IPS DF 6.9 (cell line): ENCODE measurements around the gene ROBO1.

Experiments
- DNase-seq: peaks from one replicate; pipeline ENCODE4 v3.0.0-alpha.2; 2013; ENCODE audit warnings: low read depth, low spot score
- H3K27ac ChIP-seq: one replicate; pipeline ENCODE4 v1.5.1; 2013; ENCODE audit warnings: low read length, control low read depth
- H3K27me3 ChIP-seq: 2 replicates; pipeline ENCODE4 v1.6.1; 2013; ENCODE audit warnings: mild to moderate bottlenecking, low read length; ENCODE audit not compliant: control insufficient read depth, insufficient read depth
- H3K36me3 ChIP-seq: 2 replicates; pipeline ENCODE4 v1.6.1; 2013; ENCODE audit warnings: low read length; ENCODE audit not compliant: control insufficient read depth, insufficient read depth
- H3K4me1 ChIP-seq: 2 replicates; pipeline ENCODE4 v1.6.1; 2013; ENCODE audit warnings: low read length; ENCODE audit not compliant: control insufficient read depth, insufficient read depth
- H3K4me3 ChIP-seq: 2 replicates; pipeline ENCODE4 v1.5.1; 2013; ENCODE audit warnings: mild to moderate bottlenecking, low read length
- H3K9me3 ChIP-seq: 2 replicates; pipeline ENCODE4 v1.6.1; 2013; ENCODE audit warnings: low read length, inconsistent platforms; ENCODE audit not compliant: control insufficient read depth, insufficient read depth
- WGBS: extraction: QIAGEN DNeasy Blood & Tissue Kit; methylation state at CpG from one replicate; pipeline ENCODE4 v1.1.7; 2013; ENCODE audit warnings: mixed read lengths, missing lambda C conversion rate; ENCODE audit not compliant: insufficient read length, insufficient coverage; 5-methylcytosine and 5-hydroxymethylcytosine counted together

ROBO1 gene

GRCh38 chr3:78978037-78978436 is 789.8 kb downstream of the ROBO1 start:
- Histone ChIP-seq H3K27ac (no peak overlapping the region), H3K4me1 (0 out of 2 replicates have a peak, but pooled peaks cover 1% of the 10 kb centered on the region), H3K36me3 (no peaks in the 10 kb centered on the region), H3K4me3 (no peak overlapping the region), H3K9me3 (no peaks in the 10 kb centered on the region), H3K27me3 (no peaks in the 10 kb centered on the region)
- no peak for DNase-seq

GRCh38 chr3:78977073-78977472 is 790.7 kb downstream of the ROBO1 start:
- Histone ChIP-seq H3K9me3 (no peaks in the 10 kb centered on the region), H3K4me1 (0 out of 2 replicates have a peak, but pooled peaks cover 1% of the 10 kb centered on the region), H3K27ac (no peak overlapping the region), H3K36me3 (no peaks in the 10 kb centered on the region), H3K4me3 (no peak overlapping the region), H3K27me3 (no peaks in the 10 kb centered on the region)
- DNase-seq, result no peak

GRCh38 chr3:78976200-78976599 is 791.6 kb downstream of the ROBO1 start:
- no peak overlapping the region for H3K4me3 ChIP-seq
- WGBS, result no CpG with 5 or more reads among the region's 3 CpGs
- H3K4me1 ChIP-seq, result no peaks in the 10 kb centered on the region
- H3K27ac ChIP-seq, result no peak overlapping the region
- no peaks in the 10 kb centered on the region for H3K9me3 ChIP-seq
- DNase-seq, result no peak
- H3K27me3 ChIP-seq, result no peaks in the 10 kb centered on the region
- no peaks in the 10 kb centered on the region for H3K36me3 ChIP-seq

- no CpG with 5 or more reads among the region's 7 CpGs for WGBS
- Histone ChIP-seq H3K4me3 (no peak overlapping the region), H3K9me3 (no peaks in the 10 kb centered on the region), H3K27ac (no peak overlapping the region), H3K27me3 (no peaks in the 10 kb centered on the region), H3K36me3 (no peaks in the 10 kb centered on the region), H3K4me1 (no peaks in the 10 kb centered on the region)
- no peak for DNase-seq
Measured at GRCh38 chr3:78974181-78974790, 793.5 kb downstream of the ROBO1 start.

- DNase-seq, result no peak
- no peak overlapping the region for H3K4me3 ChIP-seq
- no peaks in the 10 kb centered on the region for H3K27me3 ChIP-seq
- H3K36me3 ChIP-seq, result no peaks in the 10 kb centered on the region
- WGBS, result no CpG with 5 or more reads among the region's 2 CpGs
- H3K27ac ChIP-seq, result no peak overlapping the region
- no peaks in the 10 kb centered on the region for H3K9me3 ChIP-seq
- no peaks in the 10 kb centered on the region for H3K4me1 ChIP-seq
Measured at GRCh38 chr3:78972617-78973301, 795.0 kb downstream of the ROBO1 start.

- no peak for DNase-seq
- H3K27me3 ChIP-seq, result no peaks in the 10 kb centered on the region
- H3K36me3 ChIP-seq, result no peaks in the 10 kb centered on the region
- no peaks in the 10 kb centered on the region for H3K4me1 ChIP-seq
- WGBS, result no CpG with 5 or more reads among the region's 1 CpG
- H3K4me3 ChIP-seq, result no peak overlapping the region
- H3K9me3 ChIP-seq, result no peaks in the 10 kb centered on the region
- H3K27ac ChIP-seq, result no peak overlapping the region
Measured at GRCh38 chr3:78970656-78971055, 797.1 kb downstream of the ROBO1 start.

- H3K27ac ChIP-seq, result no peak overlapping the region
- no peaks in the 10 kb centered on the region for H3K4me1 ChIP-seq
- WGBS, result no CpG with 5 or more reads among the region's 2 CpGs
- H3K4me3 ChIP-seq, result no peak overlapping the region
- H3K36me3 ChIP-seq, result no peaks in the 10 kb centered on the region
- H3K27me3 ChIP-seq, result no peaks in the 10 kb centered on the region
- H3K9me3 ChIP-seq, result no peaks in the 10 kb centered on the region
- DNase-seq, result no peak
Measured at GRCh38 chr3:78969483-78969882, 798.3 kb downstream of the ROBO1 start.

- H3K9me3 ChIP-seq, result no peaks in the 10 kb centered on the region
- H3K4me1 ChIP-seq, result no peaks in the 10 kb centered on the region
- H3K27me3 ChIP-seq, result no peaks in the 10 kb centered on the region
- WGBS, result no CpG with 5 or more reads among the region's 1 CpG
- H3K36me3 ChIP-seq, result no peaks in the 10 kb centered on the region
- H3K4me3 ChIP-seq, result no peak overlapping the region
- H3K27ac ChIP-seq, result no peak overlapping the region
- no peak for DNase-seq
Measured at GRCh38 chr3:78967061-78967460, 800.7 kb downstream of the ROBO1 start.

- no peaks in the 10 kb centered on the region for H3K4me1 ChIP-seq
- no peak for DNase-seq
- no peaks in the 10 kb centered on the region for H3K27me3 ChIP-seq
- H3K4me3 ChIP-seq, result no peak overlapping the region
- no peaks in the 10 kb centered on the region for H3K9me3 ChIP-seq
- H3K36me3 ChIP-seq, result no peaks in the 10 kb centered on the region
- no CpG with 5 or more reads among the region's 5 CpGs for WGBS
- H3K27ac ChIP-seq, result no peak overlapping the region
Measured at GRCh38 chr3:78963771-78964170, 804.0 kb downstream of the ROBO1 start.

GRCh38 chr3:78957456-78957855 is 810.3 kb downstream of the ROBO1 start:
- no peaks in the 10 kb centered on the region for H3K36me3 ChIP-seq
- H3K4me3 ChIP-seq, result no peak overlapping the region
- no peaks in the 10 kb centered on the region; the same call in 1 of the 2 replicates for H3K4me1 ChIP-seq
- no peak overlapping the region for H3K27ac ChIP-seq
- WGBS, result no CpG with 5 or more reads among the region's 5 CpGs
- no peak for DNase-seq
- H3K27me3 ChIP-seq, result no peaks in the 10 kb centered on the region
- H3K9me3 ChIP-seq, result no peaks in the 10 kb centered on the region

- H3K27me3 ChIP-seq, result no peaks in the 10 kb centered on the region
- WGBS, result no CpG with 5 or more reads among the region's 4 CpGs
- no peaks in the 10 kb centered on the region for H3K36me3 ChIP-seq
- H3K9me3 ChIP-seq, result no peaks in the 10 kb centered on the region
- no peak overlapping the region for H3K27ac ChIP-seq
- H3K4me1 ChIP-seq, result no peaks in the 10 kb centered on the region
- no peak for DNase-seq
- no peak overlapping the region for H3K4me3 ChIP-seq
Measured at GRCh38 chr3:78951342-78951945, 816.4 kb downstream of the ROBO1 start.
